Neural cell (in vitro differentiated cells): ENCODE measurements around the gene ASB6. TPM values are rescaled to one million over a fixed set of nuclear protein-coding genes. Genes with fewer than 3 reads are reported as not detected.

Experiments used
- H2AFZ ChIP-seq: fragments of 200-600, 300-800 bp; sonication (generic), shearing (Covaris generic); 2 replicates; pipeline ENCODE4 v1.6.0; 2014; ENCODE audit warnings: low read depth, mild to moderate bottlenecking, antibody characterized with exemption, low read length, moderate library complexity
- H3F3A ChIP-seq: fragments of 200-600 bp; shearing (Covaris generic); 2 replicates; pipeline ENCODE4 v1.6.1; 2016; ENCODE audit warnings: mild to moderate bottlenecking, moderate library complexity, mixed read lengths, antibody characterized with exemption, low read length; ENCODE audit not compliant: insufficient read depth, poor library complexity, severe bottlenecking
- H3K27ac ChIP-seq: fragments of 200-600, 300-800 bp; sonication (generic), shearing (Covaris generic); 2 replicates; pipeline ENCODE4 v1.5.1; 2014; ENCODE audit warnings: mild to moderate bottlenecking, low read length, moderate library complexity
- H3K27me3 ChIP-seq: fragments of 300-800, 200-600 bp; sonication (generic), shearing (Covaris generic); 2 replicates; pipeline ENCODE4 v1.6.0; 2014; ENCODE audit warnings: mild to moderate bottlenecking, low read depth, low read length, moderate library complexity; ENCODE audit not compliant: insufficient read depth
- H3K36me3 ChIP-seq: fragments of 300-800, 200-600 bp; sonication (generic), shearing (Covaris generic); 2 replicates; pipeline ENCODE4 v1.5.1; 2014; ENCODE audit warnings: mild to moderate bottlenecking, antibody characterized with exemption, low read length, moderate library complexity; ENCODE audit not compliant: insufficient read depth
- H3K4me2 ChIP-seq: fragments of 300-800, 200-600 bp; sonication (generic), shearing (Covaris generic); 2 replicates; pipeline ENCODE4 v1.6.0; 2014; ENCODE audit warnings: mild to moderate bottlenecking, low read length
- H3K4me3 ChIP-seq: fragments of 300-800, 200-600 bp; sonication (generic), shearing (Covaris generic); 2 replicates; pipeline ENCODE4 v1.5.1; 2014; ENCODE audit warnings: mild to moderate bottlenecking, low read length, moderate library complexity
- H3K79me2 ChIP-seq: fragments of 200-600 bp; shearing (Covaris generic); replicated peaks from 2 replicates; pipeline ENCODE4 v1.6.0; 2014; ENCODE audit warnings: mild to moderate bottlenecking, low read length, moderate library complexity; ENCODE audit not compliant: insufficient read depth
- H3K9ac ChIP-seq: fragments of 300-800, 200-600 bp; sonication (generic), shearing (Covaris generic); 2 replicates; pipeline ENCODE4 v1.6.1; 2016; ENCODE audit warnings: mild to moderate bottlenecking, low read length, mixed read lengths
- H3K9me2 ChIP-seq: fragments of 200-600 bp; shearing (Covaris generic); 2 replicates; pipeline ENCODE4 v1.6.1; 2016; ENCODE audit warnings: mild to moderate bottlenecking, low read length, mixed read lengths; ENCODE audit not compliant: insufficient read depth
- H3K9me3 ChIP-seq: fragments of 200-600, 300-800 bp; sonication (generic), shearing (Covaris generic); 2 replicates; pipeline ENCODE4 v1.6.1; 2016; ENCODE audit warnings: mild to moderate bottlenecking, mixed run types, low read length, moderate library complexity, mixed read lengths
- H4K20me1 ChIP-seq: fragments of 200-600 bp; shearing (Covaris generic); 2 replicates; pipeline ENCODE4 v1.6.1; 2016; ENCODE audit warnings: mild to moderate bottlenecking, mixed run types; ENCODE audit not compliant: insufficient read depth
- EP300 ChIP-seq: fragments of 450-650 bp; conservative IDR thresholded peaks from 2 replicates; pipeline ENCODE4 v1.6.1; 2014; ENCODE audit warnings: antibody characterized with exemption, mild to moderate bottlenecking, moderate library complexity; ENCODE audit not compliant: poor library complexity, severe bottlenecking
- EZH2 ChIP-seq: fragments of 200-600, 300-800 bp; shearing (Covaris generic), sonication (generic); IDR thresholded peaks from 2 replicates; pipeline ENCODE4 v1.6.1; 2014; ENCODE audit warnings: antibody characterized with exemption, low read length, borderline replicate concordance, mild to moderate bottlenecking; ENCODE audit not compliant: insufficient read depth, poor library complexity, severe bottlenecking
- MXI1 ChIP-seq: fragments of 450-650 bp; conservative IDR thresholded peaks from 2 replicates; pipeline ENCODE4 v1.6.1; 2014; ENCODE audit warnings: antibody characterized with exemption, mild to moderate bottlenecking; ENCODE audit not compliant: poor library complexity, severe bottlenecking
- POLR2AphosphoS5 ChIP-seq: IDR thresholded peaks from 2 replicates; pipeline ENCODE4 v1.6.1; 2012
- RAD21 ChIP-seq: fragments of 450-650 bp; conservative IDR thresholded peaks from 2 replicates; pipeline ENCODE4 v1.6.1; 2014; ENCODE audit warnings: antibody characterized with exemption, mild to moderate bottlenecking, moderate library complexity
- SMC3 ChIP-seq: fragments of 450-650 bp; conservative IDR thresholded peaks from 2 replicates; pipeline ENCODE4 v1.6.1; 2014; ENCODE audit warnings: antibody characterized with exemption, mild to moderate bottlenecking, moderate library complexity; ENCODE audit not compliant: poor library complexity
- TAF1 ChIP-seq: IDR thresholded peaks from 2 replicates; pipeline ENCODE4 v1.6.1; 2012; ENCODE audit warnings: low read depth
- polyA plus RNA-seq: library from polyadenylated mRNA; depleted of rRNA; stranded (reverse); fragments of >200 nt; gene quantifications from 2 replicates; pipeline ENCODE4 v1.2.3, GENCODE V29; 2014
- TF ChIP-seq, protein P1 (sequence below): fragments of 450-650 bp; IDR thresholded peaks from 2 replicates; pipeline ENCODE4 v1.5.1; 2014; ENCODE audit warnings: antibody characterized with exemption, mild to moderate bottlenecking, moderate library complexity; ENCODE audit not compliant: poor library complexity, severe bottlenecking
- TF ChIP-seq, protein P2 (sequence below): IDR thresholded peaks from 2 replicates; pipeline ENCODE4 v1.6.1; 2012; ENCODE audit warnings: borderline replicate concordance

Gene ASB6
- polyA plus RNA-seq, 1 donor from 2014 or later: 18.4 TPM

DNA sequence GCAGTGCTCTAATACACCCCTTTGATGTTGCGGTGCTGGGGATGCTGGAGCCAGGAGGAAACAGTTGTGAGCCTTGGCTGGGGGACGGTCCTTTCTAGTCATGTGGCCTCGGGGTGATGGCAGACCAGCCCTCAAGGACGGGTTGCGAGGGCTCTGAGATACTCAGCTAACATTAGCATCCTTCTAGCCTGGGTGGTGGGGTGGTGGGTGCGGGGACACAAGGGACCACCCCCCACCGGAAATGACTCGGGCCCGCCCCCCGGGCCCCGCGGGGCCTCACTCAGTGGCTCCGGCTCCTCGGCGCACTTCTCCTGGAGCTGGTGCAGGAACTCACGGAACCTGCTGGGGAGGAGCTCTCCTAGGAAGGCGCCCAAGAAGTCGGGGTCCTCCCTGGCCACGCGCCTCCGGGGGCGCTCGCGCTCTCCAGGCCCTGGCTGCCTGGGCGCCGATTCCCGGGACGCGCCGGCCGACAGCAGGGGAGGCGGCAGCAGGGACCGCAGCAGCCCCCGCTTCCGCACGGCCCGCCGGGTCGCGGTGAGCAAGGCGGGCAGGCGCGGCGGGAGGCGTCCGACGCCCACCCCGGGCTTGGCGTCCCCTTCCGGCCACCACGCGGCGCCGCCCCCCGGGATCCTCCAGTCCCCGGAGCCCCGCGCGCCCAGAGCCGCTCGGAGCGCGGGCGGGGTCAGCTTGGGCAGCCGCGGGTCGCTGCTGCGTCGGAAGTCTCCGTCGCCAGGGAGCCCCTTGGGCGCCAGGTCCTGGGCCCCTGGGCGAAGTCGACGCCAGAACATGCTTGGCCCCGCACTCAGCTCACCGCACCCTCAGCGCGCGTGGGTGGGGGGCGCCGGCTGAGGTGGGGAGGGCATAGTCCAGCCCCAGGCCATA is 21.9 kb downstream of the ASB6 start:
- Histone ChIP-seq H2AFZ (no peak overlapping the region), H3K9me2 (no peaks in the 10 kb centered on the region), H3K9me3 (no peaks in the 10 kb centered on the region), H3K27me3 (peaks cover 24% of the 10 kb centered on the region), H3K79me2 (no peaks in the 10 kb centered on the region), H3K4me3 (peak overlapping the region; percentile 60), H3K4me2 (no peak overlapping the region), H3K9ac (peak overlapping the region; percentile 42), H3F3A (no peaks in the 10 kb centered on the region), H4K20me1 (no peaks in the 10 kb centered on the region), H3K27ac (no peak overlapping the region), H3K36me3 (no peaks in the 10 kb centered on the region)
- no peak for TF ChIP-seq EZH2
- TF ChIP-seq SMC3: peak; percentile 24
- no peak for TF ChIP-seq RAD21
- TF ChIP-seq, protein P1, sequence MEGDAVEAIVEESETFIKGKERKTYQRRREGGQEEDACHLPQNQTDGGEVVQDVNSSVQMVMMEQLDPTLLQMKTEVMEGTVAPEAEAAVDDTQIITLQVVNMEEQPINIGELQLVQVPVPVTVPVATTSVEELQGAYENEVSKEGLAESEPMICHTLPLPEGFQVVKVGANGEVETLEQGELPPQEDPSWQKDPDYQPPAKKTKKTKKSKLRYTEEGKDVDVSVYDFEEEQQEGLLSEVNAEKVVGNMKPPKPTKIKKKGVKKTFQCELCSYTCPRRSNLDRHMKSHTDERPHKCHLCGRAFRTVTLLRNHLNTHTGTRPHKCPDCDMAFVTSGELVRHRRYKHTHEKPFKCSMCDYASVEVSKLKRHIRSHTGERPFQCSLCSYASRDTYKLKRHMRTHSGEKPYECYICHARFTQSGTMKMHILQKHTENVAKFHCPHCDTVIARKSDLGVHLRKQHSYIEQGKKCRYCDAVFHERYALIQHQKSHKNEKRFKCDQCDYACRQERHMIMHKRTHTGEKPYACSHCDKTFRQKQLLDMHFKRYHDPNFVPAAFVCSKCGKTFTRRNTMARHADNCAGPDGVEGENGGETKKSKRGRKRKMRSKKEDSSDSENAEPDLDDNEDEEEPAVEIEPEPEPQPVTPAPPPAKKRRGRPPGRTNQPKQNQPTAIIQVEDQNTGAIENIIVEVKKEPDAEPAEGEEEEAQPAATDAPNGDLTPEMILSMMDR: peak; percentile 64
- TF ChIP-seq MXI1: no peak

DNA sequence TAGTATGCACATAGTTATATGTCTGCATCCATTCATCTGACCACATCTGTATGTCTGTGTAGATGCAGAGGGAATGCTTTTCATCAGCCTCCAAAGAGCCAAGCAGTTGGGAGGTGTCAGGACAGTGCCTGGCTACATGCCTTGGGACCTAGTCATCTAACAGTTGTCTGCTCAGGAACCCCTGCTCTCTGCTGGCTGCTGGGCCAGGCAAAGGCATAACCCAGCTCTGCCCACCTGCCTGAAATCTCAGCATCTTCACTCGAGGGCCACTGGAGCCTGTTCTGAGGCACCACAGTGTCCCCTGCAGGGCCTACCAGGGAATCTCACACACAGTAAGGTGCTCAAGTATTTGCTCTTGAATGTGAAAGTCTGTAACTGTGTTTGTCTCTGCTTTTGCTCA is 24.8 kb downstream of the ASB6 start:
- Histone ChIP-seq H3K4me3 (no peak overlapping the region), H3K9me2 (no peaks in the 10 kb centered on the region), H3K9me3 (no peaks in the 10 kb centered on the region), H3K9ac (no peak overlapping the region), H3F3A (no peaks in the 10 kb centered on the region), H3K4me2 (no peak overlapping the region), H4K20me1 (no peaks in the 10 kb centered on the region), H2AFZ (no peak overlapping the region), H3K27ac (no peak overlapping the region), H3K79me2 (no peaks in the 10 kb centered on the region), H3K36me3 (no peaks in the 10 kb centered on the region), H3K27me3 (peaks cover 24% of the 10 kb centered on the region)
- no peak for TF ChIP-seq MXI1
- TF ChIP-seq, protein P2, sequence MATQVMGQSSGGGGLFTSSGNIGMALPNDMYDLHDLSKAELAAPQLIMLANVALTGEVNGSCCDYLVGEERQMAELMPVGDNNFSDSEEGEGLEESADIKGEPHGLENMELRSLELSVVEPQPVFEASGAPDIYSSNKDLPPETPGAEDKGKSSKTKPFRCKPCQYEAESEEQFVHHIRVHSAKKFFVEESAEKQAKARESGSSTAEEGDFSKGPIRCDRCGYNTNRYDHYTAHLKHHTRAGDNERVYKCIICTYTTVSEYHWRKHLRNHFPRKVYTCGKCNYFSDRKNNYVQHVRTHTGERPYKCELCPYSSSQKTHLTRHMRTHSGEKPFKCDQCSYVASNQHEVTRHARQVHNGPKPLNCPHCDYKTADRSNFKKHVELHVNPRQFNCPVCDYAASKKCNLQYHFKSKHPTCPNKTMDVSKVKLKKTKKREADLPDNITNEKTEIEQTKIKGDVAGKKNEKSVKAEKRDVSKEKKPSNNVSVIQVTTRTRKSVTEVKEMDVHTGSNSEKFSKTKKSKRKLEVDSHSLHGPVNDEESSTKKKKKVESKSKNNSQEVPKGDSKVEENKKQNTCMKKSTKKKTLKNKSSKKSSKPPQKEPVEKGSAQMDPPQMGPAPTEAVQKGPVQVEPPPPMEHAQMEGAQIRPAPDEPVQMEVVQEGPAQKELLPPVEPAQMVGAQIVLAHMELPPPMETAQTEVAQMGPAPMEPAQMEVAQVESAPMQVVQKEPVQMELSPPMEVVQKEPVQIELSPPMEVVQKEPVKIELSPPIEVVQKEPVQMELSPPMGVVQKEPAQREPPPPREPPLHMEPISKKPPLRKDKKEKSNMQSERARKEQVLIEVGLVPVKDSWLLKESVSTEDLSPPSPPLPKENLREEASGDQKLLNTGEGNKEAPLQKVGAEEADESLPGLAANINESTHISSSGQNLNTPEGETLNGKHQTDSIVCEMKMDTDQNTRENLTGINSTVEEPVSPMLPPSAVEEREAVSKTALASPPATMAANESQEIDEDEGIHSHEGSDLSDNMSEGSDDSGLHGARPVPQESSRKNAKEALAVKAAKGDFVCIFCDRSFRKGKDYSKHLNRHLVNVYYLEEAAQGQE: no peak
- no peak for TF ChIP-seq POLR2AphosphoS5
- TF ChIP-seq RAD21: peak; percentile 19
- no peak for TF ChIP-seq EP300
- TF ChIP-seq, protein P1: peak; percentile 42
- TF ChIP-seq TAF1: no peak
- no peak for TF ChIP-seq EZH2
- TF ChIP-seq SMC3: peak; percentile 14
